ENCODE measurements around the gene SRGAP3. TPM values are rescaled to one million over a fixed set of nuclear protein-coding genes. Genes with fewer than 3 reads are reported as not detected.
"Not testable (repeated sequence)": the region's sequence is repeated elsewhere in the genome, so short reads cannot be mapped to it uniquely, and the experiment has no call there.

The SRGAP3 gene
- polyA plus RNA-seq, 3 donors, result 0.27 to 1.3 (median 0.87) TPM

DNA sequence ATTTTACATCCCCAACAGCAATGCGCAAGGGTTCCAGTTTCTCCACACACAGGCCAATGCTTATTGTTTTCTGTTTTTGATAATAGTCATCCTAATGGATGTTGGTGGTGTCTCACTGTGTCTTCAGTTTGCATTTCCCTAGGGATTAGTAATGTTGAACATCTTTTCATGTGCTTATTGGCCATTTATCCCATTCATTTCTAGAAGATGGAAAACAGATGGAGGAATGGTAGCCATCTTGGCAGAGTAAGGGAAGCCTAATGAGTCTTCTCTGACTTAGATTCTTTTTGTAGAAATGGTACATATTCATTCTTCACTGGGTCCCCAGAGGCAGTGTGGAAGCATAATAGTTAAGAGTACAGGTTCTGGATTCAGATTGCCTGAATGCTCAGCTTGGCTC, 46.8 kb upstream of the SRGAP3 start:
- TF ChIP-seq, protein P1, sequence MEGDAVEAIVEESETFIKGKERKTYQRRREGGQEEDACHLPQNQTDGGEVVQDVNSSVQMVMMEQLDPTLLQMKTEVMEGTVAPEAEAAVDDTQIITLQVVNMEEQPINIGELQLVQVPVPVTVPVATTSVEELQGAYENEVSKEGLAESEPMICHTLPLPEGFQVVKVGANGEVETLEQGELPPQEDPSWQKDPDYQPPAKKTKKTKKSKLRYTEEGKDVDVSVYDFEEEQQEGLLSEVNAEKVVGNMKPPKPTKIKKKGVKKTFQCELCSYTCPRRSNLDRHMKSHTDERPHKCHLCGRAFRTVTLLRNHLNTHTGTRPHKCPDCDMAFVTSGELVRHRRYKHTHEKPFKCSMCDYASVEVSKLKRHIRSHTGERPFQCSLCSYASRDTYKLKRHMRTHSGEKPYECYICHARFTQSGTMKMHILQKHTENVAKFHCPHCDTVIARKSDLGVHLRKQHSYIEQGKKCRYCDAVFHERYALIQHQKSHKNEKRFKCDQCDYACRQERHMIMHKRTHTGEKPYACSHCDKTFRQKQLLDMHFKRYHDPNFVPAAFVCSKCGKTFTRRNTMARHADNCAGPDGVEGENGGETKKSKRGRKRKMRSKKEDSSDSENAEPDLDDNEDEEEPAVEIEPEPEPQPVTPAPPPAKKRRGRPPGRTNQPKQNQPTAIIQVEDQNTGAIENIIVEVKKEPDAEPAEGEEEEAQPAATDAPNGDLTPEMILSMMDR (IDR thresholded peaks at IDR 0.05), result no peak
- no peaks in the 10 kb centered on the region for H3K79me2 ChIP-seq (ENCODE audit: insufficient read depth, low read length)
- Mint-ChIP-seq H3K9me3 (peaks cover 0 to 1% (median 0%) of the 10 kb centered on the region in 7 donors), H3K4me1 (no peaks in the 10 kb centered on the region), H3K27me3 (ENCODE audit: low read depth in 3 of 3) (peaks cover 4 to 13% (median 10%) of the 10 kb centered on the region in 3 donors), H3K36me3 (no peaks in the 10 kb centered on the region), H3K27ac (no peak overlapping the region), H3K4me3 (no peak overlapping the region)
- DNase-seq, result no peak
- H3K9ac ChIP-seq (ENCODE audit: insufficient read depth, low read length, poor library complexity, severe bottlenecking), result no peak overlapping the region
- no peak overlapping the region for H3K27ac ChIP-seq (ENCODE audit: low read depth in 1 of 2, low read length in 2 of 2)
- H3K4me2 ChIP-seq (replicated peaks; ENCODE audit: extremely low read depth, low read length, poor library complexity, severe bottlenecking), result no peak overlapping the region
- no peaks in the 10 kb centered on the region for H3K27me3 ChIP-seq (ENCODE audit: control insufficient read depth in 2 of 2, insufficient read depth in 2 of 2, low read length in 2 of 2)
- WGBS (ENCODE audit: insufficient coverage), result no CpG with 5 or more reads among the region's 1 CpG
- H3K36me3 ChIP-seq (replicated peaks in 1 of 2; ENCODE audit: control insufficient read depth in 1 of 2, insufficient read depth in 2 of 2, low read length in 2 of 2), result no peaks in the 10 kb centered on the region
- intact Hi-C loops (cut with micrococcal nuclease), result no loop called here
- no peak overlapping the region for H2AFZ ChIP-seq (ENCODE audit: insufficient read depth, low read depth, low read length, poor library complexity, severe bottlenecking)
- no peaks in the 10 kb centered on the region for H4K20me1 ChIP-seq (ENCODE audit: insufficient read depth, low read length)
- H3K9me3 ChIP-seq (replicated peaks in 1 of 2; ENCODE audit: control insufficient read depth in 1 of 2, insufficient read depth in 1 of 2, low read length in 2 of 2), result no peaks in the 10 kb centered on the region
- H3K4me1 ChIP-seq (ENCODE audit: control insufficient read depth in 1 of 2, insufficient read depth in 2 of 2, low read length in 2 of 2), result no peaks in the 10 kb centered on the region
- H3K4me3 ChIP-seq (replicated peaks in 1 of 3; ENCODE audit: low read depth in 2 of 3, low read length in 3 of 3), result no peak overlapping the region

DNA sequence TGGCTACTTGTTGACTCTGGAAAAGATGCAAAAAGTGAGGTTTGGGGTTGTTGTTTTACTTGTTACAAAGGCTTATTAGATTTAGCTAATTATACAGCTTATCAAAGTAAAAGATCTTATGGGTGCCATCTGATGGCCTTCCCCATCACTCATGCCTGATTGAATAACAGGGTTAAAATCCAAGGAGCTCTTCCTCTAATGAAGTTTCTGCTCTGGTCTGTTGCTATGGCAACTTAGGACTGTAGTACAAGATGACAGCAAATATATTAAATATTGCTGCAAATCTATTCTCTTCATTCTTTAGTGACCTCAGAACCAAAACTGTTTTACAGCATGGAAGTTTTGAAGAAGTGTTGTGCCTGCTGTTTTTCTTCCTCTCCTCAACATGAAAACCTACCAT, 45.6 kb upstream of the SRGAP3 start:
- Histone ChIP-seq H3K4me2 (replicated peaks; ENCODE audit: extremely low read depth, low read length, poor library complexity, severe bottlenecking) (no peak overlapping the region), H3K36me3 (replicated peaks in 1 of 2; ENCODE audit: control insufficient read depth in 1 of 2, insufficient read depth in 2 of 2, low read length in 2 of 2) (no peaks in the 10 kb centered on the region), H2AFZ (ENCODE audit: insufficient read depth, low read depth, low read length, poor library complexity, severe bottlenecking) (no peak overlapping the region), H3K4me3 (replicated peaks in 1 of 3; ENCODE audit: low read depth in 2 of 3, low read length in 3 of 3) (no peak overlapping the region), H3K27me3 (ENCODE audit: control insufficient read depth in 2 of 2, insufficient read depth in 2 of 2, low read length in 2 of 2) (no peaks in the 10 kb centered on the region), H3K79me2 (ENCODE audit: insufficient read depth, low read length) (no peaks in the 10 kb centered on the region), H3K27ac (ENCODE audit: low read depth in 1 of 2, low read length in 2 of 2) (no peak overlapping the region), H4K20me1 (ENCODE audit: insufficient read depth, low read length) (no peaks in the 10 kb centered on the region), H3K9me3 (replicated peaks in 1 of 2; ENCODE audit: control insufficient read depth in 1 of 2, insufficient read depth in 1 of 2, low read length in 2 of 2) (no peaks in the 10 kb centered on the region), H3K9ac (ENCODE audit: insufficient read depth, low read length, poor library complexity, severe bottlenecking) (no peak overlapping the region), H3K4me1 (ENCODE audit: control insufficient read depth in 1 of 2, insufficient read depth in 2 of 2, low read length in 2 of 2) (no peaks in the 10 kb centered on the region)
- no peak overlapping the region for H3K4me3 Mint-ChIP-seq
- no peak for DNase-seq
- H3K9me3 Mint-ChIP-seq, result peaks cover 0 to 1% (median 0%) of the 10 kb centered on the region in 7 donors
- TF ChIP-seq, protein P1 (IDR thresholded peaks at IDR 0.05), result no peak
- H3K4me1 Mint-ChIP-seq, result no peaks in the 10 kb centered on the region
- H3K36me3 Mint-ChIP-seq, result no peaks in the 10 kb centered on the region
- intact Hi-C loops (cut with micrococcal nuclease), result no loop called here
- no peak overlapping the region for H3K27ac Mint-ChIP-seq
- peaks cover 4 to 13% (median 10%) of the 10 kb centered on the region in 3 donors for H3K27me3 Mint-ChIP-seq (ENCODE audit: low read depth in 3 of 3)

DNA sequence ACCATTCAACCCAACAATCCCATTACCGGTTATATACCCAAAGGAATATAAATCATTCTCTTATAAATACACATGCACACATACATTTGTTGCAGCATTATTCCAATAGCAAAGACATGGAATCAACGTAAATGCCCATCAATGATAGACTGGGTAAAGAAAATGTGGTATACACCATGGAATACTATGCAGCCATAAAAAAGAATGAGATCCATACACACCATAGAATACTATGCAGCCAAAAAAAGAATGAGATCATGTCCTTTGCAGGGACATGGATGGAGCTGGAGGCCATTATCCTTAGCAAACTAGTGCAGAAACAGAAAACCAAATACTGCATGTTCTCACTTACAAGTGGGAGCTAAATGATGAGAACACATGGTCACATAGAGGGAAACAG, 44.5 kb upstream of the SRGAP3 start:
- DNase-seq; H3K9me3 ChIP-seq (replicated peaks in 1 of 2; ENCODE audit: control insufficient read depth in 1 of 2, insufficient read depth in 1 of 2, low read length in 2 of 2); H3K4me1 Mint-ChIP-seq; H2AFZ ChIP-seq (ENCODE audit: insufficient read depth, low read depth, low read length, poor library complexity, severe bottlenecking); H3K9me3 Mint-ChIP-seq; H3K27ac ChIP-seq (ENCODE audit: low read depth in 1 of 2, low read length in 2 of 2); H3K36me3 ChIP-seq (replicated peaks in 1 of 2; ENCODE audit: control insufficient read depth in 1 of 2, insufficient read depth in 2 of 2, low read length in 2 of 2); H4K20me1 ChIP-seq (ENCODE audit: insufficient read depth, low read length); H3K4me3 ChIP-seq (replicated peaks in 1 of 3; ENCODE audit: low read depth in 2 of 3, low read length in 3 of 3); H3K4me1 ChIP-seq (ENCODE audit: control insufficient read depth in 1 of 2, insufficient read depth in 2 of 2, low read length in 2 of 2); intact Hi-C loops (cut with micrococcal nuclease); H3K4me2 ChIP-seq (replicated peaks; ENCODE audit: extremely low read depth, low read length, poor library complexity, severe bottlenecking); H3K36me3 Mint-ChIP-seq; H3K79me2 ChIP-seq (ENCODE audit: insufficient read depth, low read length); H3K9ac ChIP-seq (ENCODE audit: insufficient read depth, low read length, poor library complexity, severe bottlenecking); H3K27me3 ChIP-seq (ENCODE audit: control insufficient read depth in 2 of 2, insufficient read depth in 2 of 2, low read length in 2 of 2): not testable (repeated sequence)
- Mint-ChIP-seq H3K27me3 (ENCODE audit: low read depth in 3 of 3) (peaks cover 4 to 11% (median 8%) of the 10 kb centered on the region in 3 donors), H3K27ac (peak overlapping the region in 1 of 7 donors; percentile 24), H3K4me3 (peak overlapping the region in 1 of 2 donors; percentile 39)
- no CpG with 5 or more reads among the region's 2 CpGs for WGBS (ENCODE audit: insufficient coverage)

All from CD14-positive monocyte (primary cell).